Heart left ventricle (tissue), 16 donors: ENCODE data around the gene UBR1. TPM values are rescaled to one million over a fixed set of nuclear protein-coding genes. Genes with fewer than 3 reads are reported as not detected.

Experiments
- ATAC-seq, 4 donors: fragments of 200-7000 bp; cut with Tn5 transposase; one replicate each; pipeline ENCODE4 v1.9.1; 2020 to 2022; ENCODE audit warnings: moderate library complexity in 4 of 4, mild to moderate bottlenecking in 3 of 4, moderate number of reproducible peaks in 1 of 4
- DNase-seq, 5 donors: peaks; one replicate each; pipeline ENCODE4 v3.0.0-alpha.2; 2020
- H3K27ac ChIP-seq, 12 donors: fragments of 200-600 bp; sonication (generic) in 4 of 12; one replicate each; pipeline versions ENCODE4 v1.5.0 to v1.8.0; 2016 to 2022; ENCODE audit warnings: mild to moderate bottlenecking in 2 of 12
- H3K27me3 ChIP-seq, 9 donors: fragments of 200-600 bp; sonication (generic) in 2 of 9; one replicate each; pipeline versions ENCODE4 v1.5.1 to v1.8.0; 2016 to 2022; ENCODE audit warnings: mild to moderate bottlenecking in 3 of 9
- H3K36me3 ChIP-seq, 9 donors: fragments of 200-600 bp; sonication (generic) in 2 of 9; one replicate each; pipeline versions ENCODE4 v1.5.0 to v1.8.0; 2018 to 2022; ENCODE audit warnings: mild to moderate bottlenecking in 2 of 9
- H3K4me1 ChIP-seq, 12 donors: fragments of 200-600 bp; sonication (generic) in 4 of 12; one replicate each; pipeline versions ENCODE4 v1.5.0 to v1.8.0; 2016 to 2022; ENCODE audit warnings: mild to moderate bottlenecking in 3 of 12
- H3K4me3 ChIP-seq, 12 donors: fragments of 200-600 bp; sonication (generic) in 4 of 12; one replicate each; pipeline versions ENCODE4 v1.5.0 to v1.8.0; 2017 to 2022; ENCODE audit warnings: mild to moderate bottlenecking in 9 of 12, moderate library complexity in 4 of 12
- H3K9me3 ChIP-seq, 12 donors: fragments of 200-600 bp; sonication (generic) in 4 of 12; one replicate each; pipeline versions ENCODE4 v1.5.0 to v1.8.0; 2016 to 2022; ENCODE audit warnings: mild to moderate bottlenecking in 1 of 12
- CTCF ChIP-seq, 12 donors: fragments of 200-600 bp; sonication (generic) in 4 of 12; IDR thresholded peaks; one replicate each; pipeline versions ENCODE4 v1.5.0 to v1.8.0; 2018 to 2022; ENCODE audit warnings: antibody characterized with exemption in 12 of 12, mild to moderate bottlenecking in 5 of 12
- POLR2A ChIP-seq, 2 donors: fragments of 450-650 bp; IDR thresholded peaks; one replicate each; pipeline ENCODE4 v1.6.1; 2017; ENCODE audit warnings: antibody characterized with exemption in 2 of 2, mild to moderate bottlenecking in 2 of 2, moderate library complexity in 2 of 2
- WGBS, 4 donors: extraction: QIAGEN DNeasy Blood & Tissue Kit in 2 of 4; methylation state at CpG; one replicate each; pipeline versions ENCODE4 v1.1.5 to v1.1.7; 2013 to 2018; 5-methylcytosine and 5-hydroxymethylcytosine counted together
- intact Hi-C, 10 donors: fragments of 100-400 bp; cut with DNase I; formaldehyde crosslinking; loops; one replicate each; pipeline versions ENCODE4 v1.11.1 to v1.14.2; 2022
- polyA plus RNA-seq, 2 donors: library from polyadenylated mRNA; stranded (reverse); fragments of 200-250 nt; gene quantifications; one replicate each; pipeline ENCODE4 v1.2.3, GENCODE V29; 2013
- total RNA-seq, 9 donors: library from RNA; depleted of rRNA in 2 of 9; stranded (reverse); fragments of >200 nt in 2 of 9; fragmentation: NEBNext Ultra II Directional in 3 of 9; extraction: Animal tissue kit (Norgen Biotek cat#: 25700) in 3 of 9; gene quantifications; one replicate each; pipeline versions ENCODE4 v1.1.0 to v1.2.4, GENCODE V29; 2016 to 2023
- donor health status: ischemic (EF 13 %, LVEDD 7.1; RV severe dilation, severe dysfunction).
- donor health status: healthy with polysubstance abuse.
- donor health status: DM: no; HTN: yes; CAD: no.
- donor health status: DM: no; HTN: no; CAD: no.
- donor health status: ischemic (EF 25% LVEDD 6.9; RV normal size, moderate dysfunction).
- donor health status: ischemic (EF 25% LVEDD 5.7; RV mildly dilated, moderate dysfunction).
- donor health status: healthy.
- donor health status: DM: yes; HTN: yes; CAD: no.
- donor health status: ischemic (EF 35%, LVEDD 5.7; RV mildly dilated, moderate dysfunction).
- donor health status: nonischemic (EF 11% LVEDD 7.7; RV severe dilation, severe dysfunction).
- donor health status: DM: yes; HTN: yes; CAD: no.
- donor health status: PGD.
- donor health status: ischemic (EF 29% LVEDD 5.4; RV normal size, mild dysfunction).
- donor health status: nonischemic (EF 23%, LVEDD 6.1; RV moderate dilation, normal function).

The UBR1 gene
- total and polyA plus RNA-seq, 11 donors, result 4.9 to 38.9 (median 25.0) TPM

GRCh38 chr15:43105077-43105736, 631 bp downstream of the UBR1 start:
- H3K9me3 ChIP-seq, result no peaks in the 10 kb centered on the region
- H3K4me1 ChIP-seq, result peaks cover 0 to 48% (median 22%) of the 10 kb centered on the region in 12 donors
- WGBS, 4 donors, result 8 to 11% (median 10%) methylated on average over 11 of the region's 11 CpGs
- H3K27ac ChIP-seq, result peak overlapping the region; percentile 62 to 98 (median 91)
- peak; percentile 22 to 40 (median 32) for ATAC-seq
- H3K27me3 ChIP-seq, result no peaks in the 10 kb centered on the region
- peak overlapping the region; percentile 63 to 90 (median 80) for H3K4me3 ChIP-seq
- TF ChIP-seq POLR2A (IDR thresholded peaks at IDR 0.05) (no peak), CTCF (IDR thresholded peaks at IDR 0.05) (no peak)
- intact Hi-C loops, result no loop called here
- H3K36me3 ChIP-seq, result peaks cover 0 to 17% (median 9%) of the 10 kb centered on the region in 9 donors
- DNase-seq, result no peak

- 48 to 63% (median 55%) methylated on average over 5 of the region's 5 CpGs for WGBS, 4 donors
- peaks cover 0 to 25% (median 14%) of the 10 kb centered on the region in 9 donors for H3K36me3 ChIP-seq
- H3K4me1 ChIP-seq, result peaks cover 0 to 48% (median 22%) of the 10 kb centered on the region in 12 donors
- no peaks in the 10 kb centered on the region for H3K9me3 ChIP-seq
- H3K27ac ChIP-seq, result peak overlapping the region in 3 of 12 donors; percentile 92 to 98 (median 93)
- no peak for DNase-seq
- no peak for ATAC-seq
- TF ChIP-seq CTCF (IDR thresholded peaks at IDR 0.05) (no peak), POLR2A (IDR thresholded peaks at IDR 0.05) (no peak)
- intact Hi-C loops, result no loop called here
- H3K4me3 ChIP-seq, result peak overlapping the region in 9 of 12 donors; percentile 63 to 90 (median 83)
- no peaks in the 10 kb centered on the region for H3K27me3 ChIP-seq
These were observed 1.4 kb downstream of the UBR1 start for GRCh38 chr15:43104426-43104825.

GRCh38 chr15:43103907-43104306, 1.9 kb downstream of the UBR1 start:
- H3K27me3 ChIP-seq, result no peaks in the 10 kb centered on the region
- no peak overlapping the region for H3K27ac ChIP-seq
- no peaks in the 10 kb centered on the region for H3K9me3 ChIP-seq

More at GRCh38 chr15:43103907-43104306, 1.9 kb downstream of the UBR1 start:
- DNase-seq, result no peak
- peaks cover 0 to 26% (median 19%) of the 10 kb centered on the region in 9 donors for H3K36me3 ChIP-seq
- WGBS, 4 donors, result 60 to 67% (median 65%) methylated on average over 1 of the region's 1 CpG
- H3K4me3 ChIP-seq, result peak overlapping the region in 1 of 12 donors; percentile 80
- intact Hi-C loops, result no loop called here
- peaks cover 0 to 48% (median 22%) of the 10 kb centered on the region in 12 donors for H3K4me1 ChIP-seq
- TF ChIP-seq CTCF (IDR thresholded peaks at IDR 0.05) (no peak), POLR2A (IDR thresholded peaks at IDR 0.05) (no peak)
- no peak for ATAC-seq
